ENCODE data around the gene CCDC157.
A peak's percentile ranks its signal among the peaks of the same experiment; 100 is the strongest.
"Not testable (repeated sequence)": the region's sequence is repeated elsewhere in the genome, so short reads cannot be mapped to it uniquely, and the experiment has no call there.

The CCDC157 gene

GRCh38 chr22:30398685-30399680, 42.2 kb downstream of the CCDC157 start:
- no peak overlapping the region for H3K4me3 ChIP-seq (ENCODE audit: low read depth, low read length)
- DNase-seq (ENCODE audit: low read depth) = peak; percentile 83
- TF ChIP-seq MYC (IDR thresholded peaks at IDR 0.05; ENCODE audit: low read depth, low read length) (no peak), CTCF (IDR thresholded peaks at IDR 0.05; ENCODE audit: low read depth, low read length) (no peak), POLR2A (IDR thresholded peaks at IDR 0.05; ENCODE audit: extremely low read depth, insufficient read length) (no peak), MAX (IDR thresholded peaks at IDR 0.05; ENCODE audit: low read depth, low read length) (no peak)

GRCh38 chr22:30399718-30400117, 42.9 kb downstream of the CCDC157 start:
- no peak overlapping the region for H3K4me3 ChIP-seq (ENCODE audit: low read depth, low read length)
- TF ChIP-seq CTCF (IDR thresholded peaks at IDR 0.05; ENCODE audit: low read depth, low read length) = no peak
- DNase-seq (ENCODE audit: low read depth) = no peak

- no peak for DNase-seq (ENCODE audit: low read depth)
- no peak overlapping the region for H3K4me3 ChIP-seq (ENCODE audit: low read depth, low read length)
- TF ChIP-seq MAX (IDR thresholded peaks at IDR 0.05; ENCODE audit: low read depth, low read length) (no peak), MYC (IDR thresholded peaks at IDR 0.05; ENCODE audit: low read depth, low read length) (no peak), CTCF (IDR thresholded peaks at IDR 0.05; ENCODE audit: low read depth, low read length) (no peak), POLR2A (IDR thresholded peaks at IDR 0.05; ENCODE audit: extremely low read depth, insufficient read length) (no peak)
These were observed 43.4 kb downstream of the CCDC157 start for GRCh38 chr22:30400159-30400558.

- not testable (repeated sequence) for DNase-seq (ENCODE audit: low read depth)
These were observed 44.2 kb downstream of the CCDC157 start for GRCh38 chr22:30401024-30401423.

GRCh38 chr22:30402028-30402765, 45.4 kb downstream of the CCDC157 start:
- TF ChIP-seq CTCF (IDR thresholded peaks at IDR 0.05; ENCODE audit: low read depth, low read length) = no peak
- no peak for TF ChIP-seq MYC (IDR thresholded peaks at IDR 0.05; ENCODE audit: low read depth, low read length)
- no peak for TF ChIP-seq MAX (IDR thresholded peaks at IDR 0.05; ENCODE audit: low read depth, low read length)
- TF ChIP-seq POLR2A (IDR thresholded peaks at IDR 0.05; ENCODE audit: extremely low read depth, insufficient read length) = no peak
- no peak for DNase-seq (ENCODE audit: low read depth)
- no peak overlapping the region for H3K4me3 ChIP-seq (ENCODE audit: low read depth, low read length)

More at GRCh38 chr22:30401024-30401423, 44.2 kb downstream of the CCDC157 start:
- not testable (repeated sequence) for H3K4me3 ChIP-seq (ENCODE audit: low read depth, low read length)

- H3K4me3 ChIP-seq (ENCODE audit: low read depth, low read length); DNase-seq (ENCODE audit: low read depth): not testable (repeated sequence)
These were observed 45.9 kb downstream of the CCDC157 start for GRCh38 chr22:30402766-30403104.

GRCh38 chr22:30404307-30404706, 47.5 kb downstream of the CCDC157 start:
- no peak for TF ChIP-seq POLR2A (IDR thresholded peaks at IDR 0.05; ENCODE audit: extremely low read depth, insufficient read length)
- no peak for TF ChIP-seq MAX (IDR thresholded peaks at IDR 0.05; ENCODE audit: low read depth, low read length)
- no peak for TF ChIP-seq MYC (IDR thresholded peaks at IDR 0.05; ENCODE audit: low read depth, low read length)
- no peak for TF ChIP-seq CTCF (IDR thresholded peaks at IDR 0.05; ENCODE audit: low read depth, low read length)
- DNase-seq (ENCODE audit: low read depth) = no peak
- no peak overlapping the region for H3K4me3 ChIP-seq (ENCODE audit: low read depth, low read length)
